Kidney epithelial cell (primary cell): ENCODE measurements around the gene CIAO2A. TPM values are rescaled to one million over a fixed set of nuclear protein-coding genes. Genes with fewer than 3 reads are reported as not detected.

ENCODE experiments used
- DNase-seq: peaks from one replicate; pipeline ENCODE4 v3.0.0-alpha.2; 2010; ENCODE audit warnings: low read depth
- H3K27me3 ChIP-seq: 2 replicates; pipeline ENCODE4 v1.6.0; 2011; ENCODE audit warnings: low read length; ENCODE audit not compliant: control insufficient read depth, insufficient read depth
- H3K36me3 ChIP-seq: 2 replicates; pipeline ENCODE4 v1.5.1; 2011; ENCODE audit warnings: low read length; ENCODE audit not compliant: control insufficient read depth, insufficient read depth
- H3K4me3 ChIP-seq: 2 replicates; pipeline ENCODE4 v1.5.1; 2011; ENCODE audit warnings: low read depth, mild to moderate bottlenecking, control low read depth, low read length
- total RNA-seq: library from RNA; depleted of rRNA; stranded (reverse); fragments of >200 nt; gene quantifications from 2 replicates; pipeline ENCODE4 v1.2.3, GENCODE V29; 2015
- TF ChIP-seq, protein P1 (sequence below): IDR thresholded peaks from 2 replicates; pipeline ENCODE4 v1.5.1; 2011; ENCODE audit warnings: mild to moderate bottlenecking, moderate library complexity, low read length, control low read depth, inconsistent platforms; ENCODE audit not compliant: insufficient read depth, poor library complexity, severe bottlenecking

Gene CIAO2A
- total RNA-seq, 1 donor from 2014 or later: 84.6 TPM

DNA sequence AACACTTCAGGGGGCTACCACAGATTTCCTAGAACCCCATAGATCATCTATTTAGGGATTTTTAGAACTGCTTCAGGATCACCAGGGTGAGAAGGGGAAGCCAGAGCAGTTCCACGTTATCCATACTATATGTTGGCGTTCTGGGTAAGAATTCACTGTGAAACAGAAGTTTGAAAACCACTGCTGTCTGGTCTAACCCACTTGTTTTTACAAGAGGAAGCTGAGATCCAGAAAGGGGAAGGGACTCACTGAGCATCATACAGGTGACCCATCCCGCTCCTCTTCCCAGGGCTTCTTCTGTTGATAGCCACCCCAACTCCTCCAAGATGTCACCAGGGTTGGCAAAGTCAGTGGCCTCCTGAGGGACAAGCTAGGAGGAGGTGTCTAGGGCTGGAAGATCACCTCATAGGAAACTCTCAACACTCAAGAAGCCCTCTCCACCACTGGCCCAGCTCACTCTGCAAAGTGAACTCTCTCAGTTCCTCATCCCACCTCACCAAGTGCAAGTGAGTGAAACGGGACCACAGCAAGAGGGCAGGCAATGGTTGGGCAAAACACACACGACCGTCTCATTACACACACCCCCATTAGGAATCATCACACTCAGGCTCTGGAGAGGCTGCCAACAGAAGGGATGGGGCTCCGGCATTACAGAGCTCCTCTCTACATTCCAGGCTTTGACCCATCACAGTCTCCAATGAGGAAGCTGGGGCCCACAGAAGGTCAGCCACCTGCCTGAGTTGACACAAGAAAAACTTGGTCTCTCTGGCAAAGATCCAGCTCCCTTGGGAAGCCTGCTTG is 49.1 kb downstream of the CIAO2A start:
- no peak for DNase-seq
- no peaks in the 10 kb centered on the region for H3K36me3 ChIP-seq
- TF ChIP-seq, protein P1, sequence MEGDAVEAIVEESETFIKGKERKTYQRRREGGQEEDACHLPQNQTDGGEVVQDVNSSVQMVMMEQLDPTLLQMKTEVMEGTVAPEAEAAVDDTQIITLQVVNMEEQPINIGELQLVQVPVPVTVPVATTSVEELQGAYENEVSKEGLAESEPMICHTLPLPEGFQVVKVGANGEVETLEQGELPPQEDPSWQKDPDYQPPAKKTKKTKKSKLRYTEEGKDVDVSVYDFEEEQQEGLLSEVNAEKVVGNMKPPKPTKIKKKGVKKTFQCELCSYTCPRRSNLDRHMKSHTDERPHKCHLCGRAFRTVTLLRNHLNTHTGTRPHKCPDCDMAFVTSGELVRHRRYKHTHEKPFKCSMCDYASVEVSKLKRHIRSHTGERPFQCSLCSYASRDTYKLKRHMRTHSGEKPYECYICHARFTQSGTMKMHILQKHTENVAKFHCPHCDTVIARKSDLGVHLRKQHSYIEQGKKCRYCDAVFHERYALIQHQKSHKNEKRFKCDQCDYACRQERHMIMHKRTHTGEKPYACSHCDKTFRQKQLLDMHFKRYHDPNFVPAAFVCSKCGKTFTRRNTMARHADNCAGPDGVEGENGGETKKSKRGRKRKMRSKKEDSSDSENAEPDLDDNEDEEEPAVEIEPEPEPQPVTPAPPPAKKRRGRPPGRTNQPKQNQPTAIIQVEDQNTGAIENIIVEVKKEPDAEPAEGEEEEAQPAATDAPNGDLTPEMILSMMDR: no peak
- no peak overlapping the region for H3K4me3 ChIP-seq
- H3K27me3 ChIP-seq: peaks cover 13% of the 10 kb centered on the region

DNA sequence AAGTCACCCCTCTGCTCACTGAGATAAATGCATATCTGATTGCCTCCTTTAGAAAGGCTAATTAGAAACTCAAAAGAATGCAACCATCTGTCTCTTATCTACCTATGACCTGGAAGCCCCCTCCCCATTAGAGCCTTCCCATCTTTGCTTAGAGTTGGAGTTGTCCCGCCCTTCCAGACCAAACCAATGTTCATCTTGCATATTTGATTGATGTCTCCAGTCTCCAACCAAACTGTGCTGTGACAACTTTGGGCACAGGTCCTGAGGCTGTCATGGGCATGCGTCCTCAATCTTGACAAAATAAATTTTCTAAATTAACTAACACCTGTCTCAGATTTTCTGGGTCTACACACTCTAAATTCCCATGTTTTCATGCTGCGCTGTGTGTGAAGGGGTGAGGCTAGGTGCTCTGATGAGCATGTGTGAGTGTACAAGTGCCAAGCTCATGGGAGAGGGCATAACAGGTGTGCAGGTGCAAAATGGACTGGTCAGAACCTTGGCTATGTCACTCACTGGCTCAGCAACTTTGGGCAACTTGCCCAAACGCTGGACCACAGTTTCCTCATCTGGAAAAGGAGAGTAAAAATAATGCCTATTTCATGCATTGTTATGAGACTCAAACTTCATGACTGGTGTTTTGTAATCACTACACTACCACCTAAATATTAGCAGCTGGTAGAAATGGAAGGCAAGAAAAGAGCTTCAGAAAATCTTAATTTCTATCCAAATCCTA is 54.6 kb downstream of the CIAO2A start:
- TF ChIP-seq, protein P1: no peak
- DNase-seq: no peak
- H3K4me3 ChIP-seq: no peak overlapping the region
- H3K27me3 ChIP-seq: peaks cover 2% of the 10 kb centered on the region
- H3K36me3 ChIP-seq: no peaks in the 10 kb centered on the region

DNA sequence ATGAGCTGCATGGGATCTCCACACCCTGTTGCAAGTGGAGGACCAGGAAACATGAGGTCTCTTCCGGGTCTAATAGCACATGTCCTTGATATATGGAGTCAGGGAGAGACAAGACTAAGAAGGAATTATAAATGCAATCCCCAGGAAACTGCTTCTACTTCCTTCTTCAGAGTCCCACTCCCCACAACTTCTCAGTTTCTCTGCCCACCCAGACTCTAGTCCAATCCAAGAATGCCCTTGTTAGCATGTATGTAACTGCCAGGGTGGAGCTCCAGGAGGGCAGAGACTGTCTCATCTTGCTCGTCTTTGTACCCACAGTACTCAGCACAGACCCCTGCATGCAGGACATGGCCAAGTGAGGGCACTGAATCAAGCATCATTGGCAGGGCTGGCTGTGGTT is 55.7 kb downstream of the CIAO2A start:
- H3K27me3 ChIP-seq: peaks cover 2% of the 10 kb centered on the region
- DNase-seq: no peak
- no peak overlapping the region for H3K4me3 ChIP-seq
- TF ChIP-seq, protein P1: no peak
- no peaks in the 10 kb centered on the region for H3K36me3 ChIP-seq

DNA sequence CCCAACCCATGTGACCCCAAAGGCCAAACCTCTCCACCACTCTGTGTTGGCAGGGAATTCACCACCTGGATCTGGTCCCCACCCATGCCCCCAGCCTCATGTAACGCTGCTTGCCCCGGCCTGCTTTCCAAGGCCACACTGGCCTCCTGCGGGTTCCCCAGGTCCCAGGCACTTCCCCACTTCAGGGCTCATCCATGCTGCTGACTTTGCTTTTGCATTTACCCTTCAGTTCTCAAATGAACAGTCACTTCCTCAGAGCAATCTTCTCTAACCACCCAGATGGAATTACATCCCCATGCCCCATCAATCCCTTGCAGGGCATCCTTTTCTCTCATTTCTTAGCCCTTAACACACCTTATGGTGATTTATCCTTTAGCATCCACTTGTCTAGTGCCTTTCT is 56.5 kb downstream of the CIAO2A start:
- TF ChIP-seq, protein P1: no peak
- Histone ChIP-seq H3K27me3 (peaks cover 2% of the 10 kb centered on the region), H3K4me3 (no peak overlapping the region), H3K36me3 (no peaks in the 10 kb centered on the region)
- no peak for DNase-seq

DNA sequence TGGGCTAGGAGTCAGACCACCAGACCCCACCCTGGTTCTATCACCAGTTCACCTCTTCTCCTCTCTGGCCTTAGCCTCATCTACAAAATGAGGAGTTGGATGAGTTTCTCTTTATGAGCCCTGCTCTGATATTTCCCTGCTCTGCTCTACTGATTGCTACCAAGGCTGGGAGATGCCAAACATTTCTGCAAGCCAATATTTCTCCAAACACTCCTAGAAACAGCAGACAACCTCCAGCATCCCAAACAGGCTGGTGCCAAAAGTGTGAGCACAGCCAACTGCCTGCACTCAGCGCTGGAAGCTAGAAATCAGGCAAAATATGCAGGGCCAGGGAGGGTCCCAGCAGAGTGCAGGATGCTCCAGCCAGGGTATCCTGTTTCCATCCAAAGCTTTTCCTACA is 58.1 kb downstream of the CIAO2A start:
- Histone ChIP-seq H3K36me3 (no peaks in the 10 kb centered on the region), H3K4me3 (no peak overlapping the region), H3K27me3 (no peaks in the 10 kb centered on the region)
- no peak for DNase-seq
- TF ChIP-seq, protein P1: no peak
